Gastroesophageal sphincter (tissue), 3 donors: Measurements from ENCODE around the gene VAV2.

Experiments used
- POLR2A ChIP-seq, 2 donors: fragments of 450-650 bp; IDR thresholded peaks; one replicate each; pipeline ENCODE4 v1.6.1; 2017; ENCODE audit warnings: antibody characterized with exemption in 2 of 2, mild to moderate bottlenecking in 2 of 2, moderate library complexity in 1 of 2
- POLR2AphosphoS5 ChIP-seq: sonication (generic); formaldehyde crosslinking; IDR thresholded peaks from one replicate; pipeline ENCODE4 v1.6.1; 2017; ENCODE audit warnings: antibody characterized with exemption
- TF ChIP-seq, protein P1 (sequence below), 4 experiments: fragments of 200-600 bp in 2 of 4; fragments of 450-650 bp in 2 of 4; sonication (generic) in 1 of 4; IDR thresholded peaks; one replicate each; pipeline ENCODE4 v1.5.1; 2017 to 2019; ENCODE audit warnings: antibody characterized with exemption in 4 of 4, mild to moderate bottlenecking in 2 of 4, moderate library complexity in 2 of 4

DNA sequence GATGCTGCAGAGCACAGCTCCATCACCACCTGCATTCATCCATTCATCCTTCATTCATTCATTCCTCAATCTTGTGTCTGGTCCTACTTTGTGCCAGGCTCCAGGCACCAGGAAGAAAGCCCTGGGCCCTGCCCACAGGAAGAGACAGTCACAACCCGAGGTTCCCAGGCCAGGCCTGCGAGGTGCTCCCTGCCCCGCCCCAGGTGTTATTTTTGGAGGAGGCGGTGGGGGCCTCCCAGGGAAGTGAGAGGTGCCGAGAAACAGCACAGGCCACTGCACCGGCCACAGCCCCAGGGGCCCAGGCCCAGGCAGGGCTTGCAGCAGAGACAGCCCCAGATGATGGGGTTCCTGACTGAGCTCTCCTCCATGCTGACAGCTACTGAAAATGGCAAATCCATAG, 33.4 kb downstream of the VAV2 start:
- TF ChIP-seq, protein P1, sequence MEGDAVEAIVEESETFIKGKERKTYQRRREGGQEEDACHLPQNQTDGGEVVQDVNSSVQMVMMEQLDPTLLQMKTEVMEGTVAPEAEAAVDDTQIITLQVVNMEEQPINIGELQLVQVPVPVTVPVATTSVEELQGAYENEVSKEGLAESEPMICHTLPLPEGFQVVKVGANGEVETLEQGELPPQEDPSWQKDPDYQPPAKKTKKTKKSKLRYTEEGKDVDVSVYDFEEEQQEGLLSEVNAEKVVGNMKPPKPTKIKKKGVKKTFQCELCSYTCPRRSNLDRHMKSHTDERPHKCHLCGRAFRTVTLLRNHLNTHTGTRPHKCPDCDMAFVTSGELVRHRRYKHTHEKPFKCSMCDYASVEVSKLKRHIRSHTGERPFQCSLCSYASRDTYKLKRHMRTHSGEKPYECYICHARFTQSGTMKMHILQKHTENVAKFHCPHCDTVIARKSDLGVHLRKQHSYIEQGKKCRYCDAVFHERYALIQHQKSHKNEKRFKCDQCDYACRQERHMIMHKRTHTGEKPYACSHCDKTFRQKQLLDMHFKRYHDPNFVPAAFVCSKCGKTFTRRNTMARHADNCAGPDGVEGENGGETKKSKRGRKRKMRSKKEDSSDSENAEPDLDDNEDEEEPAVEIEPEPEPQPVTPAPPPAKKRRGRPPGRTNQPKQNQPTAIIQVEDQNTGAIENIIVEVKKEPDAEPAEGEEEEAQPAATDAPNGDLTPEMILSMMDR (IDR thresholded peaks at IDR 0.05): no peak
- TF ChIP-seq POLR2A (IDR thresholded peaks at IDR 0.05): no peak
- TF ChIP-seq POLR2AphosphoS5: no peak
